ENCODE measurements around the gene VSX1. TPM values are rescaled to one million over a fixed set of nuclear protein-coding genes. Genes with fewer than 3 reads are reported as not detected.

The VSX1 gene
- total and polyA plus RNA-seq, 2 donors (not counting 1 experiment from before 2014, with no cell fraction given) = not detected

- Histone ChIP-seq H3K36me3 (replicated peaks in 1 of 2; ENCODE audit: control extremely low read depth in 1 of 2, control insufficient read depth in 1 of 2, extremely low read depth in 1 of 2, insufficient read depth in 2 of 2, low read length in 1 of 2) (no peaks in the 10 kb centered on the region), H3K9me3 (ENCODE audit: control extremely low read depth in 1 of 3, control insufficient read depth in 2 of 3, insufficient read depth in 1 of 3, low read length in 2 of 3) (peaks cover 1 to 8% (median 2%) of the 10 kb centered on the region in 3 donors), H2AFZ (ENCODE audit: insufficient read depth, low read depth, low read length, poor library complexity, severe bottlenecking) (no peak overlapping the region), H3K9ac (ENCODE audit: low read length) (no peak overlapping the region), H3K27me3 (replicated peaks in 1 of 4; ENCODE audit: control extremely low read depth in 1 of 4, control insufficient read depth in 3 of 4, insufficient read depth in 4 of 4, low read length in 3 of 4) (no peaks in the 10 kb centered on the region), H3K4me3 (ENCODE audit: control extremely low read depth in 1 of 5, extremely low read depth in 1 of 5, insufficient read depth in 1 of 5, low read depth in 2 of 5, low read length in 4 of 5) (no peak overlapping the region), H3K4me1 (ENCODE audit: control insufficient read depth in 2 of 2, insufficient read depth in 2 of 2, low read length in 2 of 2) (no peaks in the 10 kb centered on the region), H3K4me2 (replicated peaks; ENCODE audit: low read depth, low read length, poor library complexity, severe bottlenecking) (no peak overlapping the region), H4K20me1 (ENCODE audit: control insufficient read depth, insufficient read depth, low read length, poor library complexity, severe bottlenecking) (no peaks in the 10 kb centered on the region), H3K27ac (ENCODE audit: low read length in 2 of 2) (no peak overlapping the region), H3K79me2 (ENCODE audit: control insufficient read depth, insufficient read depth, low read length) (no peaks in the 10 kb centered on the region)
- POLR2A ChIA-PET = no interaction called here
- Mint-ChIP-seq H3K27me3 (peaks cover 7% of the 10 kb centered on the region), H3K27ac (no peak overlapping the region), H3K4me3 (no peak overlapping the region), H3K4me1 (no peaks in the 10 kb centered on the region), H3K9me3 (ENCODE audit: insufficient read depth) (peaks cover 7% of the 10 kb centered on the region)
- intact Hi-C loops (cut with micrococcal nuclease) = no loop called here
- CTCF ChIA-PET = no interaction called here
- DNase-seq (no peak), ATAC-seq (ENCODE audit: low read depth) (no peak)
- TF ChIP-seq CTCF (IDR thresholded peaks at IDR 0.05) = no peak
- no peak for TF ChIP-seq EZH2 (IDR thresholded peaks at IDR 0.05; ENCODE audit: borderline replicate concordance, insufficient read depth, low read depth, low read length, poor library complexity, severe bottlenecking)
- WGBS (ENCODE audit: insufficient coverage) = 76% methylated on average over 2 of the region's 4 CpGs
Measured at GRCh38 chr20:25126204-25127029, 44.5 kb upstream of the VSX1 start.

- no peak overlapping the region for H3K27ac Mint-ChIP-seq
- Histone ChIP-seq H3K9ac (ENCODE audit: low read length) (no peak overlapping the region), H4K20me1 (ENCODE audit: control insufficient read depth, insufficient read depth, low read length, poor library complexity, severe bottlenecking) (no peaks in the 10 kb centered on the region), H2AFZ (ENCODE audit: insufficient read depth, low read depth, low read length, poor library complexity, severe bottlenecking) (no peak overlapping the region), H3K27me3 (replicated peaks in 1 of 4; ENCODE audit: control extremely low read depth in 1 of 4, control insufficient read depth in 3 of 4, insufficient read depth in 4 of 4, low read length in 3 of 4) (peaks cover 0 to 2% (median 0%) of the 10 kb centered on the region in 4 experiments), H3K27ac (ENCODE audit: low read length in 2 of 2) (no peak overlapping the region), H3K4me1 (ENCODE audit: control insufficient read depth in 2 of 2, insufficient read depth in 2 of 2, low read length in 2 of 2) (no peaks in the 10 kb centered on the region), H3K36me3 (replicated peaks in 1 of 2; ENCODE audit: control extremely low read depth in 1 of 2, control insufficient read depth in 1 of 2, extremely low read depth in 1 of 2, insufficient read depth in 2 of 2, low read length in 1 of 2) (no peaks in the 10 kb centered on the region), H3K4me2 (replicated peaks; ENCODE audit: low read depth, low read length, poor library complexity, severe bottlenecking) (no peak overlapping the region), H3K4me3 (ENCODE audit: control extremely low read depth in 1 of 5, extremely low read depth in 1 of 5, insufficient read depth in 1 of 5, low read depth in 2 of 5, low read length in 4 of 5) (no peak overlapping the region), H3K9me3 (ENCODE audit: control extremely low read depth in 1 of 3, control insufficient read depth in 2 of 3, insufficient read depth in 1 of 3, low read length in 2 of 3) (peaks cover 1 to 8% (median 2%) of the 10 kb centered on the region in 3 donors), H3K79me2 (ENCODE audit: control insufficient read depth, insufficient read depth, low read length) (no peaks in the 10 kb centered on the region)
- ChIA-PET CTCF (no interaction called here), POLR2A (no interaction called here)
- no peaks in the 10 kb centered on the region for H3K4me1 Mint-ChIP-seq
- intact Hi-C loops (cut with micrococcal nuclease) = no loop called here
- peaks cover 7% of the 10 kb centered on the region for H3K9me3 Mint-ChIP-seq (ENCODE audit: insufficient read depth)
- H3K4me3 Mint-ChIP-seq = no peak overlapping the region
- H3K27me3 Mint-ChIP-seq = peaks cover 7% of the 10 kb centered on the region
- ATAC-seq (ENCODE audit: low read depth) (no peak), DNase-seq (no peak)
- TF ChIP-seq CTCF (IDR thresholded peaks at IDR 0.05) (no peak), EZH2 (IDR thresholded peaks at IDR 0.05; ENCODE audit: borderline replicate concordance, insufficient read depth, low read depth, low read length, poor library complexity, severe bottlenecking) (no peak)
- WGBS (ENCODE audit: insufficient coverage) = 83% methylated on average over 2 of the region's 3 CpGs
Measured at GRCh38 chr20:25125636-25126035, 43.7 kb upstream of the VSX1 start.

All from B cell (primary cell).